Esophagus muscularis mucosa (tissue), 4 donors: ENCODE results near the gene POLR1F. TPM values are rescaled to one million over a fixed set of nuclear protein-coding genes. Genes with fewer than 3 reads are reported as not detected.

Experiments
- DNase-seq: peaks from one replicate; pipeline ENCODE4 v3.0.0-alpha.2; 2017; ENCODE audit errors: extremely low spot score
- H3K27ac ChIP-seq, 4 donors: fragments of 200-600 bp; sonication (generic); replicated peaks in 1 of 4; 1 replicate in 3 of 4; 2 replicates in 1 of 4; pipeline ENCODE4 v1.5.1; 2016 to 2019; ENCODE audit warnings: mild to moderate bottlenecking in 1 of 4
- H3K27me3 ChIP-seq, 4 donors: fragments of 200-600 bp; sonication (generic); one replicate each; pipeline versions ENCODE4 v1.5.1 to v1.6.0; 2016 to 2019
- H3K36me3 ChIP-seq, 4 donors: fragments of 200-600 bp; sonication (generic); one replicate each; pipeline ENCODE4 v1.5.1; 2016 to 2019
- H3K4me1 ChIP-seq, 4 donors: fragments of 200-600 bp; sonication (generic); one replicate each; pipeline ENCODE4 v1.5.1; 2016 to 2019
- H3K4me3 ChIP-seq, 4 donors: fragments of 200-600 bp; sonication (generic); 1 replicate in 2 of 4; 2 replicates in 2 of 4; pipeline ENCODE4 v1.5.1; 2016 to 2019; ENCODE audit warnings: mild to moderate bottlenecking in 4 of 4, moderate library complexity in 1 of 4
- H3K9me3 ChIP-seq, 4 donors: fragments of 200-600 bp; sonication (generic); 1 replicate in 3 of 4; 2 replicates in 1 of 4; pipeline ENCODE4 v1.5.1; 2016 to 2019
- EP300 ChIP-seq: sonication (generic); formaldehyde crosslinking; IDR thresholded peaks from one replicate; pipeline ENCODE4 v1.6.1; 2017; ENCODE audit warnings: antibody characterized with exemption
- POLR2A ChIP-seq: fragments of 450-650 bp; IDR thresholded peaks from one replicate; pipeline ENCODE4 v1.6.1; 2017; ENCODE audit warnings: antibody characterized with exemption, moderate library complexity, mild to moderate bottlenecking, low read depth
- POLR2AphosphoS5 ChIP-seq, 2 donors: sonication (generic); formaldehyde crosslinking; IDR thresholded peaks; one replicate each; pipeline ENCODE4 v1.6.1; 2017; ENCODE audit warnings: antibody characterized with exemption in 2 of 2
- WGBS: methylation state at CpG from one replicate; pipeline ENCODE4 v1.1.5; 2018; 5-methylcytosine and 5-hydroxymethylcytosine counted together
- intact Hi-C: fragments of 100-400 bp; cut with DNase I; formaldehyde crosslinking; loops from one replicate; pipeline ENCODE4 v1.15.1; 2023
- total RNA-seq, 4 donors: library from RNA; depleted of rRNA; stranded (reverse); fragments of >200 nt; gene quantifications; one replicate each; pipeline versions ENCODE4 v1.1.0 to v1.2.1, GENCODE V29; 2016
- TF ChIP-seq, protein P1 (sequence below), 3 experiments: fragments of 200-600 bp in 2 of 3; fragments of 450-650 bp in 1 of 3; sonication (generic) in 2 of 3; IDR thresholded peaks; one replicate each; pipeline ENCODE4 v1.5.1; 2017 to 2019; ENCODE audit warnings: antibody characterized with exemption in 3 of 3, mild to moderate bottlenecking in 2 of 3, moderate library complexity in 1 of 3

Gene POLR1F
- total RNA-seq, 4 donors from 2014 or later: 12.5 to 18.7 (median 15.5) TPM

DNA sequence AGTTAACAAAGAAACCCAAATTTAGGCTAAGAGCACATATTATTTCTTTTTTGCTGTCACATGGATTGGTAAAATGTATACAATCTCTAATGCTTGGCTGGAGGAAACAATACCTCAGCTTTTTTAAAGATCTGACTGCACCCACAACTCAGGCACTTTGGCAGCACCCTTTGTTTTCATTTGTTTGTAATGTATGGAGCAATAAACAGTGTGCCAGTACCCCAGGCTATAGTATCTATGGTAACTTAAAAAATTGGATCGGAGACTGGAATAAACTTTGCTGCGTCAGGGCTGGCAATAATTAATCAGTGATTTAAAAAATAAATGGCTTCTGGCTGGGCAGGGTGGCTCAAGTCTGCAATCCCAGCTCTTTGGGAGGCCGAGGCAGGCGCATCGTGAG, 27.2 kb downstream of the POLR1F start:
- TF ChIP-seq POLR2A: no peak
- no peak for TF ChIP-seq POLR2AphosphoS5 (IDR thresholded peaks at IDR 0.05)
- no peak for TF ChIP-seq EP300
- TF ChIP-seq, protein P1, sequence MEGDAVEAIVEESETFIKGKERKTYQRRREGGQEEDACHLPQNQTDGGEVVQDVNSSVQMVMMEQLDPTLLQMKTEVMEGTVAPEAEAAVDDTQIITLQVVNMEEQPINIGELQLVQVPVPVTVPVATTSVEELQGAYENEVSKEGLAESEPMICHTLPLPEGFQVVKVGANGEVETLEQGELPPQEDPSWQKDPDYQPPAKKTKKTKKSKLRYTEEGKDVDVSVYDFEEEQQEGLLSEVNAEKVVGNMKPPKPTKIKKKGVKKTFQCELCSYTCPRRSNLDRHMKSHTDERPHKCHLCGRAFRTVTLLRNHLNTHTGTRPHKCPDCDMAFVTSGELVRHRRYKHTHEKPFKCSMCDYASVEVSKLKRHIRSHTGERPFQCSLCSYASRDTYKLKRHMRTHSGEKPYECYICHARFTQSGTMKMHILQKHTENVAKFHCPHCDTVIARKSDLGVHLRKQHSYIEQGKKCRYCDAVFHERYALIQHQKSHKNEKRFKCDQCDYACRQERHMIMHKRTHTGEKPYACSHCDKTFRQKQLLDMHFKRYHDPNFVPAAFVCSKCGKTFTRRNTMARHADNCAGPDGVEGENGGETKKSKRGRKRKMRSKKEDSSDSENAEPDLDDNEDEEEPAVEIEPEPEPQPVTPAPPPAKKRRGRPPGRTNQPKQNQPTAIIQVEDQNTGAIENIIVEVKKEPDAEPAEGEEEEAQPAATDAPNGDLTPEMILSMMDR (IDR thresholded peaks at IDR 0.05): no peak
- no peak for DNase-seq
- intact Hi-C loops: no loop called here
- no peaks in the 10 kb centered on the region for H3K36me3 ChIP-seq
- no peaks in the 10 kb centered on the region for H3K4me1 ChIP-seq
- H3K9me3 ChIP-seq: no peaks in the 10 kb centered on the region
- no peak overlapping the region for H3K27ac ChIP-seq
- no peak overlapping the region for H3K4me3 ChIP-seq
- H3K27me3 ChIP-seq: no peaks in the 10 kb centered on the region
- WGBS: 77% methylated on average over 5 of the region's 5 CpGs

- WGBS: 20% methylated on average over 2 of the region's 2 CpGs
- no peaks in the 10 kb centered on the region for H3K9me3 ChIP-seq
- H3K4me1 ChIP-seq: no peaks in the 10 kb centered on the region
- intact Hi-C loops: no loop called here
- H3K27me3 ChIP-seq: no peaks in the 10 kb centered on the region
- no peak for TF ChIP-seq EP300
- no peak for TF ChIP-seq POLR2A
- TF ChIP-seq POLR2AphosphoS5 (IDR thresholded peaks at IDR 0.05): no peak
- TF ChIP-seq, protein P1 (IDR thresholded peaks at IDR 0.05): no peak
- no peaks in the 10 kb centered on the region for H3K36me3 ChIP-seq
- H3K27ac ChIP-seq: no peak overlapping the region
- H3K4me3 ChIP-seq: no peak overlapping the region
- DNase-seq: no peak
Observed at GRCh38 chr7:19677180-19677579, 31.7 kb downstream of the POLR1F start.

GRCh38 chr7:19675816-19676215, 33.0 kb downstream of the POLR1F start:
- Histone ChIP-seq H3K36me3 (no peaks in the 10 kb centered on the region), H3K4me1 (no peaks in the 10 kb centered on the region), H3K9me3 (no peaks in the 10 kb centered on the region), H3K27ac (no peak overlapping the region), H3K4me3 (no peak overlapping the region), H3K27me3 (no peaks in the 10 kb centered on the region)
- TF ChIP-seq EP300: no peak
- no peak for TF ChIP-seq POLR2A
- no peak for TF ChIP-seq POLR2AphosphoS5 (IDR thresholded peaks at IDR 0.05)
- no peak for DNase-seq
- intact Hi-C loops: no loop called here
- 83% methylated on average over 1 of the region's 1 CpG for WGBS

DNA sequence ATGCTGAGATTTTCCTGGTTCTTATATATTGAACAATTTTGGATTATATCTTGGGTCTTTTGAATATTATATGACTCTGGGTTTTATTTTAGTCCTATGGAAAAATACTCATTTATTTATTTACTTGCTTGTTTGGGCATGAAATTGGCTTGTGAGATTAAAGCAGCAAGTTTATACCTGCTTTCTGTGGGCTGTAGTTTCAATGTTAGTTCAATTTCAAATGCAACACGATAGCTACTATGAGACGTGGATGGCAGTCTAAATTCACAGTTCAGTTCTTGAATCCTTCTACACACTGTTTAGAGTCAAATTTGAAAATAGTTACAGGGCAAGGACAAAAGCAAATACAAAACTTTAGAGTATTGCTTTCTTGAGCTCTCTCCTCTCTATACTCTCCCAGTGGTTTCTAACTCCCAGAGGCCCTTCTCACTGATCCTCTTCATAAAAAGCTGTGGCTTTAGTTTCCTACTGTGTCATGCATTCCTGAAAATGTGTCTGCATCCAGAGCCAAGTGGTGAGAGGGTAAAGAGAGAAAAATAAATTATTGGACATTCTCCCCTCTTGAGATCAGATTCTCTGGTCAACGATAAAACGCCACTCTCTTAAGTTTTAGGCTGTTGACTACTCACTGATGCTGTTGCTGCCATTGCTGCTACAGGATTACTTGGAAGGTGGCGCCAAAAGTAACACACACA, 34.4 kb downstream of the POLR1F start:
- Histone ChIP-seq H3K4me3 (no peak overlapping the region), H3K4me1 (no peaks in the 10 kb centered on the region), H3K9me3 (no peaks in the 10 kb centered on the region), H3K36me3 (no peaks in the 10 kb centered on the region), H3K27me3 (no peaks in the 10 kb centered on the region), H3K27ac (no peak overlapping the region)
- WGBS: 75% methylated on average over 5 of the region's 5 CpGs
- no peak for TF ChIP-seq EP300
- TF ChIP-seq, protein P1 (IDR thresholded peaks at IDR 0.05): no peak
- no peak for TF ChIP-seq POLR2AphosphoS5 (IDR thresholded peaks at IDR 0.05)
- TF ChIP-seq POLR2A: no peak
- no peak for DNase-seq
- intact Hi-C loops: no loop called here

DNA sequence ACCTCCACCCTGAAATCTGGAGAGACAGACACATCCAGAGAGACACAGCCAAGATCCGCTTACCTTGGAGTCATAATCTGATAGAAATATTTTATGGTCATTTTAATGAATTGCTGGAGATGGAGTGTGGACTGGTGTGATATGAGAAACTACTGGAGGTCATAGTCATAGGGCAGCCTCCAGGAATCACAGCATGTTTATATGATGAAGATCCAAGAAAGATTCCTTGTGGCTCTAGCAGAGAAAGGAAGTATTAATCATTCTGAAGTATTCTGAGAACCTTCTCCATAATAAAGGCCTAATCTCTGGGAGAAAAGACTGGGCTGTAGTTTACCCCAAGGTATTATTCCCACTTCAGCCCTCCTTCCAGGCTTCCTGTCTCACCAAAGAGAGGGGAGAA, 38.0 kb downstream of the POLR1F start:
- DNase-seq: no peak
- Histone ChIP-seq H3K27ac (no peak overlapping the region), H3K36me3 (no peaks in the 10 kb centered on the region), H3K9me3 (no peaks in the 10 kb centered on the region), H3K4me3 (no peak overlapping the region), H3K4me1 (no peaks in the 10 kb centered on the region), H3K27me3 (no peaks in the 10 kb centered on the region)
- intact Hi-C loops: no loop called here
- TF ChIP-seq POLR2A (no peak), EP300 (no peak), POLR2AphosphoS5 (IDR thresholded peaks at IDR 0.05) (no peak)
- TF ChIP-seq, protein P1 (IDR thresholded peaks at IDR 0.05): no peak
- 91% methylated on average over 1 of the region's 1 CpG for WGBS
